H1 (cell line): Measurements from ENCODE around the gene ADGRB2. TPM values are rescaled to one million over a fixed set of nuclear protein-coding genes. Genes with fewer than 3 reads are reported as not detected.

Experiments used
- CTCF ChIA-PET: fragments of 300-600 bp; sonication (Branson Sonifier 250); formaldehyde crosslinking; loops from one replicate; lab custom pipeline; 2021; ENCODE audit not compliant: partially characterized antibody; lab: Charles Lee
- POLR2A ChIA-PET: fragments of 300-600 bp; sonication (Branson Sonifier 250); formaldehyde crosslinking; loops from one replicate; lab custom pipeline; 2021; ENCODE audit warnings: inconsistent platforms; ENCODE audit not compliant: partially characterized antibody; lab: Charles Lee
- DNase-seq, 2 experiments: peaks; one replicate each; pipeline versions ENCODE4 v3.0.0 to v3.0.0-alpha.2; 2010 to 2022; ENCODE audit warnings: low spot score in 2 of 2, low read depth in 1 of 2, mixed read lengths in 1 of 2
- FAIRE-seq: peaks from 2 replicates; lab custom pipeline; 2011; peaks lifted over from hg19 to GRCh38; lab: Jason Lieb, UNC
- H2AFZ ChIP-seq: 2 replicates; pipeline ENCODE4 v1.8.1; 2012; ENCODE audit warnings: low read length, inconsistent platforms
- H2AK5ac ChIP-seq: 2 replicates; pipeline ENCODE4 v1.6.1; 2013; ENCODE audit warnings: low read depth, low read length
- H2BK120ac ChIP-seq: replicated peaks from 2 replicates; pipeline ENCODE3; 2013; ENCODE audit warnings: low read depth, low read length, inconsistent platforms
- H2BK12ac ChIP-seq: 2 replicates; pipeline ENCODE4 v1.6.1; 2013; ENCODE audit warnings: low read depth, low read length
- H2BK15ac ChIP-seq: 2 replicates; pipeline ENCODE4 v1.6.1; 2013; ENCODE audit warnings: low read length
- H2BK20ac ChIP-seq: 2 replicates; pipeline ENCODE4 v1.6.1; 2013; ENCODE audit warnings: low read length
- H2BK5ac ChIP-seq: 2 replicates; pipeline ENCODE4 v1.6.1; 2013; ENCODE audit warnings: low read depth, low read length
- H3K14ac ChIP-seq: 2 replicates; pipeline ENCODE4 v1.6.1; 2013; ENCODE audit warnings: inconsistent platforms; ENCODE audit not compliant: insufficient read length
- H3K18ac ChIP-seq: 2 replicates; pipeline ENCODE4 v1.6.1; 2013; ENCODE audit warnings: low read length; ENCODE audit errors: extremely low read depth
- H3K23ac ChIP-seq: 2 replicates; pipeline ENCODE4 v1.6.1; 2013; ENCODE audit warnings: inconsistent platforms; ENCODE audit not compliant: insufficient read length
- H3K23me2 ChIP-seq: 2 replicates; pipeline ENCODE4 v1.6.1; 2013; ENCODE audit warnings: low read depth, low read length
- H3K27ac ChIP-seq: 2 replicates; pipeline ENCODE4 v1.6.1; 2011; ENCODE audit warnings: low read depth, low read length, inconsistent platforms
- H3K27me3 ChIP-seq, 4 experiments: replicated peaks in 1 of 4; 1 replicate in 1 of 4; 2 replicates in 3 of 4; pipeline versions ENCODE4 v1.6.1 to v1.8.1; 2011 to 2013; ENCODE audit warnings: low read length in 3 of 4, mild to moderate bottlenecking in 3 of 4, inconsistent platforms in 2 of 4, mixed read lengths in 2 of 4, moderate library complexity in 1 of 4; ENCODE audit not compliant: control insufficient read depth in 3 of 4, insufficient read depth in 3 of 4; ENCODE audit errors: extremely low read depth in 1 of 4
- H3K36me3 ChIP-seq, 4 experiments: 2 replicates each; pipeline versions ENCODE4 v1.6.1 to v1.8.1; 2011 to 2013; ENCODE audit warnings: mild to moderate bottlenecking in 4 of 4, low read length in 3 of 4, moderate library complexity in 2 of 4, control low read depth in 1 of 4, inconsistent platforms in 1 of 4; ENCODE audit not compliant: insufficient read depth in 4 of 4, control insufficient read depth in 2 of 4
- H3K4ac ChIP-seq: replicated peaks from 2 replicates; pipeline ENCODE3; 2013; ENCODE audit warnings: low read length, low read depth, mixed read lengths, inconsistent platforms; ENCODE audit not compliant: insufficient read length
- H3K4me1 ChIP-seq, 4 experiments: replicated peaks in 1 of 4; 1 replicate in 1 of 4; 2 replicates in 3 of 4; pipeline versions ENCODE4 v1.6.1 to v1.8.1; 2011 to 2013; ENCODE audit warnings: low read length in 3 of 4, inconsistent platforms in 2 of 4, mixed read lengths in 1 of 4; ENCODE audit not compliant: insufficient read depth in 4 of 4, control insufficient read depth in 3 of 4
- H3K4me2 ChIP-seq, 2 experiments: 2 replicates each; pipeline versions ENCODE4 v1.6.1 to v1.8.1; 2011 to 2013; ENCODE audit warnings: low read depth in 2 of 2, low read length in 2 of 2, control low read depth in 1 of 2, inconsistent platforms in 1 of 2, mild to moderate bottlenecking in 1 of 2; ENCODE audit not compliant: insufficient read depth in 1 of 2
- H3K4me3 ChIP-seq, 4 experiments: fragments of 200-600, 300-600 bp in 1 of 4; sonication (generic), shearing (Covaris generic), sonication (Bioruptor Twin) in 1 of 4; 2 replicates each; pipeline versions ENCODE4 v1.5.1 to v1.8.1; 2011 to 2016; ENCODE audit warnings: low read length in 4 of 4, low read depth in 3 of 4, control low read depth in 2 of 4, inconsistent platforms in 2 of 4, mild to moderate bottlenecking in 2 of 4, mixed read lengths in 1 of 4, moderate library complexity in 1 of 4; ENCODE audit not compliant: insufficient read depth in 2 of 4; ENCODE audit errors: extremely low read depth in 1 of 4
- H3K56ac ChIP-seq: replicated peaks from 2 replicates; pipeline ENCODE3; 2013; ENCODE audit warnings: low read depth, mild to moderate bottlenecking, mixed read lengths, low read length, inconsistent platforms; ENCODE audit not compliant: insufficient read length
- H3K79me1 ChIP-seq: 2 replicates; pipeline ENCODE4 v1.6.1; 2013; ENCODE audit warnings: low read depth, low read length, control low read depth
- H3K79me2 ChIP-seq, 2 experiments: 2 replicates each; pipeline versions ENCODE4 v1.6.1 to v1.8.1; 2012 to 2013; ENCODE audit warnings: low read length in 2 of 2, mild to moderate bottlenecking in 2 of 2, inconsistent platforms in 1 of 2; ENCODE audit not compliant: insufficient read depth in 2 of 2, control insufficient read depth in 1 of 2
- H3K9ac ChIP-seq, 4 experiments: replicated peaks in 1 of 4; 1 replicate in 1 of 4; 2 replicates in 3 of 4; pipeline versions ENCODE4 v1.6.1 to v1.8.1; 2011 to 2013; ENCODE audit warnings: low read depth in 3 of 4, low read length in 3 of 4, control low read depth in 2 of 4, mild to moderate bottlenecking in 2 of 4, moderate library complexity in 2 of 4, inconsistent platforms in 1 of 4; ENCODE audit errors: extremely low read depth in 1 of 4
- H3K9me3 ChIP-seq, 2 experiments: 2 replicates each; pipeline versions ENCODE4 v1.6.1 to v1.8.1; 2012 to 2013; ENCODE audit warnings: mild to moderate bottlenecking in 2 of 2, moderate library complexity in 2 of 2, control low read depth in 1 of 2, inconsistent platforms in 1 of 2, low read depth in 1 of 2, low read length in 1 of 2, mixed read lengths in 1 of 2; ENCODE audit not compliant: insufficient read depth in 2 of 2
- H4K20me1 ChIP-seq, 2 experiments: replicated peaks in 1 of 2; 2 replicates each; pipeline versions ENCODE3 to v1.8.1; 2011 to 2013; ENCODE audit warnings: inconsistent platforms in 2 of 2, low read length in 2 of 2, mild to moderate bottlenecking in 1 of 2; ENCODE audit not compliant: insufficient read depth in 2 of 2, control insufficient read depth in 1 of 2
- H4K5ac ChIP-seq: 2 replicates; pipeline ENCODE4 v1.6.1; 2013; ENCODE audit warnings: low read length, low read depth, mixed read lengths, inconsistent platforms; ENCODE audit not compliant: insufficient read length
- H4K8ac ChIP-seq: 2 replicates; pipeline ENCODE4 v1.8.0; 2013; ENCODE audit warnings: mild to moderate bottlenecking, moderate library complexity, low read length, inconsistent platforms; ENCODE audit not compliant: insufficient read depth; ENCODE audit errors: extremely low read depth
- H4K91ac ChIP-seq: replicated peaks from 2 replicates; pipeline ENCODE3; 2013; ENCODE audit warnings: low read length, mixed read lengths, inconsistent platforms; ENCODE audit not compliant: insufficient read length
- ASH2L ChIP-seq: fragments of 200-600, 300-600 bp; sonication (generic); IDR thresholded peaks from one replicate; pipeline ENCODE4 v1.7.1; 2017; ENCODE audit warnings: low read length
- CHD1 ChIP-seq: IDR thresholded peaks from 2 replicates; pipeline ENCODE4 v1.6.1; 2012; ENCODE audit warnings: low read depth, low read length, improper control_type of control experiment
- CTBP2 ChIP-seq: IDR thresholded peaks from 2 replicates; pipeline ENCODE4 v1.7.0; 2011; ENCODE audit warnings: borderline replicate concordance, mild to moderate bottlenecking, moderate library complexity, mixed read lengths, low read length; ENCODE audit not compliant: insufficient read depth, insufficient read length
- EZH2 ChIP-seq: fragments of 200-600 bp; sonication (generic); IDR thresholded peaks from 2 replicates; pipeline ENCODE4 v1.7.1; 2012; ENCODE audit warnings: low read depth, mild to moderate bottlenecking, moderate library complexity, low read length, inconsistent platforms; ENCODE audit not compliant: severe bottlenecking
- PHF8 ChIP-seq: fragments of 200-600 bp; sonication (generic); conservative IDR thresholded peaks from 2 replicates; pipeline ENCODE4 v1.7.1; 2012; ENCODE audit warnings: low read depth, mild to moderate bottlenecking, inconsistent platforms, low read length, moderate library complexity
- POLR2A ChIP-seq, 2 experiments: IDR thresholded peaks; 1 replicate in 1 of 2; 2 replicates in 1 of 2; pipeline ENCODE4 v1.6.1; 2011; ENCODE audit warnings: low read depth in 2 of 2, low read length in 2 of 2, mild to moderate bottlenecking in 2 of 2; ENCODE audit errors: control extremely low read depth in 1 of 2
- SP1 ChIP-seq: IDR thresholded peaks from 2 replicates; pipeline ENCODE4 v1.6.1; 2011; ENCODE audit warnings: low read depth, low read length
- SP2 ChIP-seq: IDR thresholded peaks from 2 replicates; pipeline ENCODE4 v1.6.1; 2012; ENCODE audit warnings: mild to moderate bottlenecking, low read length, inconsistent platforms
- TBP ChIP-seq: IDR thresholded peaks from 2 replicates; pipeline ENCODE4 v1.6.1; 2011; ENCODE audit warnings: low read depth, low read length, improper control_type of control experiment
- WGBS, 2 experiments: shearing (Covaris generic) in 1 of 2; methylation state at CpG; one replicate each; pipeline versions ENCODE4 v1.1.6 to v1.1.7; 2013 to 2015; ENCODE audit warnings: low lambda C conversion rate in 2 of 2, mixed read lengths in 2 of 2, inconsistent platforms in 1 of 2, low coverage in 1 of 2, missing lambda C conversion rate in 1 of 2; ENCODE audit not compliant: insufficient replicate concordance in 2 of 2, insufficient coverage in 1 of 2, insufficient read length in 1 of 2; ENCODE audit errors: extremely low coverage in 1 of 2, missing lambda C conversion rate in 1 of 2; 5-methylcytosine and 5-hydroxymethylcytosine counted together
- polyA plus RNA-seq, 7 experiments: library from polyadenylated mRNA; depleted of rRNA in 3 of 7; stranded (reverse) in 5 of 7; unstranded in 2 of 7; fragments of >200 nt in 5 of 7; fragments of 200-250 nt in 2 of 7; gene quantifications; 1 replicate in 5 of 7; 2 replicates in 1 of 7; 4 replicates in 1 of 7; pipeline versions ENCODE4 v1.2.1 to v1.2.3, GENCODE V29; 2011 to 2013; ENCODE audit warnings: missing spikeins in 2 of 7, mixed read lengths in 2 of 7
- total RNA-seq: library from RNA; stranded (reverse); fragmentation: NEBNext Ultra II Directional; extraction: Animal tissue kit (Norgen Biotek cat#: 25700); gene quantifications from 2 replicates; pipeline ENCODE4 v1.2.1, GENCODE V29; 2021
- TF ChIP-seq, protein P1 (sequence below): IDR thresholded peaks from 2 replicates; pipeline ENCODE4 v1.6.1; 2012; ENCODE audit warnings: low read length, inconsistent platforms

The ADGRB2 gene
- total and polyA plus RNA-seq, 2 of the 8 experiments (the other 6 are each of a cell fraction or from before 2014, with no cell fraction given), result 15.6 to 26.2 TPM

DNA sequence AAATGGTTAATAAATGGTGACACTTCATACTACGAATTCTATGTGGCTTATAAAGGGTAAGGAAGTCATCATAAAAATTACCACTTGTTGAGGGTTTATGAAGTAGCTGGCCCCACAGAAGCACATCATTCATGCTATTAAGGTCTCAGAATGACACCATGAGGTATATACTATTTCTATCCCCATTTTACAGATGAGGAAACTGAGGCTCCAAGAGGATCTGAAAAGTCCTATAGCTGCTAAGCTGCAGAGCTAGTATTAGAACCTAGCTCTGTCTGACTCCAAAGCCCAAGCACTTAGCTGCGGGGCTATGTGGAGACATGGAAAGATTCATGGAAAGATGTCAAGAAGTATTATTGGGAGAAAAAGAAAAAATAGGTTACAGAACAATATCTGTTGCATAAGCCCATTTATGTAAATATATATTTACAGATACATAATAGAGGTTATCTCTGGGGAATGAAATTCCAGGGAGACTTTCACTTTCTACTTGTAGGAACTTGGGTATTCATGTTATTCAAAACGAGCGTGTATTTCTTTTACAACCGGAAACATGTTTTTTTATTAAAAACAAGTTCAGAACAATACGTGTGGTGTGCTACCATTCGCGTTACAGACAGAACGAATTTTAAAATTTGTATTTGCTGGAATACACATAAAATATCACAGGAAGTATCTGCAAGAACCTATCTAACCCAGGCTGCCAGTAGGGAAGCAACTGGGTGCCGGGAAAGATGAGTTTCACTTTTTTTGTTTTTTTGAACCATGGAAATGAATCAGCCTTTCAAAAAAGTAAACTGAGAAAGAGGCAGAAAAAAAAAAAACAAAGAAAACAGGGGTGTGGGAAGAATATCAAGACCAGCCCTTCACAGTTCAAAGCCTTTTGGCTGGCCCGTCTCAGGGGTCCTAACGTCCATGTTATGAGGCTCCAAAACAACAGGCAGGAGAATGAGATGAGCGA is 38.3 kb upstream of the ADGRB2 start:
- CTCF ChIA-PET, result interaction anchor here (0.6 to 5.5 kb wide), 3 partner anchors 12 to 162 kb away, joined by 3 to 44 read pairs (median 5); no protein-coding TSS in a partner anchor
- Histone ChIP-seq H2BK120ac (no peak overlapping the region), H4K8ac (no peak overlapping the region), H2BK20ac (no peak overlapping the region), H3K27me3 (no peaks in the 10 kb centered on the region), H3K36me3 (no peaks in the 10 kb centered on the region), H3K79me1 (no peaks in the 10 kb centered on the region), H3K18ac (no peak overlapping the region), H4K20me1 (no peaks in the 10 kb centered on the region), H3K27ac (no peak overlapping the region), H2AK5ac (no peak overlapping the region), H3K4me3 (no peak overlapping the region), H3K4me2 (no peak overlapping the region), H2AFZ (no peak overlapping the region), H3K4me1 (peaks cover 0 to 16% (median 8%) of the 10 kb centered on the region in 4 experiments; a peak in 5 of 7 replicates), H4K91ac (no peak overlapping the region), H3K23me2 (no peaks in the 10 kb centered on the region; the same call in 1 of the 2 replicates), H2BK5ac (no peak overlapping the region), H3K4ac (no peak overlapping the region), H3K56ac (no peak overlapping the region), H3K23ac (no peak overlapping the region), H3K79me2 (no peaks in the 10 kb centered on the region), H2BK12ac (no peak overlapping the region), H3K14ac (no peak overlapping the region), H3K9me3 (no peaks in the 10 kb centered on the region), H4K5ac (no peak overlapping the region), H2BK15ac (no peak overlapping the region), H3K9ac (no peak overlapping the region)
- POLR2A ChIA-PET, result interaction anchor here (1.3 kb wide), 1 partner anchor 124 kb away, joined by 3 read pairs; no protein-coding TSS in a partner anchor
- peak in 1 of 2 experiments; percentile 3 for DNase-seq
- no peak for FAIRE-seq
- 84% methylated on average over 13 of the region's 13 CpGs; no CpG with 5 or more reads in 1 of the 2 experiments for WGBS, 2 experiments
- no peak for TF ChIP-seq CTBP2
- TF ChIP-seq EZH2, result no peak
- TF ChIP-seq, protein P1, sequence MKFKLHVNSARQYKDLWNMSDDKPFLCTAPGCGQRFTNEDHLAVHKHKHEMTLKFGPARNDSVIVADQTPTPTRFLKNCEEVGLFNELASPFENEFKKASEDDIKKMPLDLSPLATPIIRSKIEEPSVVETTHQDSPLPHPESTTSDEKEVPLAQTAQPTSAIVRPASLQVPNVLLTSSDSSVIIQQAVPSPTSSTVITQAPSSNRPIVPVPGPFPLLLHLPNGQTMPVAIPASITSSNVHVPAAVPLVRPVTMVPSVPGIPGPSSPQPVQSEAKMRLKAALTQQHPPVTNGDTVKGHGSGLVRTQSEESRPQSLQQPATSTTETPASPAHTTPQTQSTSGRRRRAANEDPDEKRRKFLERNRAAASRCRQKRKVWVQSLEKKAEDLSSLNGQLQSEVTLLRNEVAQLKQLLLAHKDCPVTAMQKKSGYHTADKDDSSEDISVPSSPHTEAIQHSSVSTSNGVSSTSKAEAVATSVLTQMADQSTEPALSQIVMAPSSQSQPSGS, result no peak
- no peak for TF ChIP-seq PHF8
- TF ChIP-seq POLR2A (IDR thresholded peaks at IDR 0.05; ENCODE audit: control extremely low read depth in 1 of 2, low read depth in 2 of 2, low read length in 2 of 2), result no peak
- no peak for TF ChIP-seq SP2
- TF ChIP-seq ASH2L, result no peak
- no peak for TF ChIP-seq TBP
- TF ChIP-seq CHD1, result no peak
- TF ChIP-seq SP1, result no peak
